H1 (cell line): ENCODE measurements around the gene TCHP. TPM values are rescaled to one million over a fixed set of nuclear protein-coding genes. Genes with fewer than 3 reads are reported as not detected.

Experiments
- CHD1 ChIP-seq: IDR thresholded peaks from 2 replicates; pipeline ENCODE4 v1.6.1; 2012; ENCODE audit warnings: low read depth, low read length, improper control_type of control experiment
- EZH2 ChIP-seq: fragments of 200-600 bp; sonication (generic); IDR thresholded peaks from 2 replicates; pipeline ENCODE4 v1.7.1; 2012; ENCODE audit warnings: low read depth, mild to moderate bottlenecking, moderate library complexity, low read length, inconsistent platforms; ENCODE audit not compliant: severe bottlenecking
- SIN3A ChIP-seq, 2 experiments: IDR thresholded peaks in 1 of 2; conservative IDR thresholded peaks in 1 of 2; 2 replicates each; pipeline ENCODE4 v1.6.1; 2011 to 2012; ENCODE audit warnings: low read length in 2 of 2, improper control_type of control experiment in 1 of 2, low read depth in 1 of 2, mild to moderate bottlenecking in 1 of 2
- SP1 ChIP-seq: IDR thresholded peaks from 2 replicates; pipeline ENCODE4 v1.6.1; 2011; ENCODE audit warnings: low read depth, low read length
- SRF ChIP-seq: IDR thresholded peaks from 2 replicates; pipeline ENCODE4 v1.6.1; 2011; ENCODE audit warnings: mild to moderate bottlenecking, low read depth, low read length, moderate library complexity
- SUZ12 ChIP-seq: fragments of 200-600 bp; sonication (generic); IDR thresholded peaks from 2 replicates; pipeline ENCODE4 v1.6.1; 2012; ENCODE audit warnings: mild to moderate bottlenecking, inconsistent platforms, low read length, moderate library complexity, mixed read lengths
- polyA plus RNA-seq, 7 experiments: library from polyadenylated mRNA; depleted of rRNA in 3 of 7; stranded (reverse) in 5 of 7; unstranded in 2 of 7; fragments of >200 nt in 5 of 7; fragments of 200-250 nt in 2 of 7; gene quantifications; 1 replicate in 5 of 7; 2 replicates in 1 of 7; 4 replicates in 1 of 7; pipeline versions ENCODE4 v1.2.1 to v1.2.3, GENCODE V29; 2011 to 2013; ENCODE audit warnings: missing spikeins in 2 of 7, mixed read lengths in 2 of 7
- total RNA-seq: library from RNA; stranded (reverse); fragmentation: NEBNext Ultra II Directional; extraction: Animal tissue kit (Norgen Biotek cat#: 25700); gene quantifications from 2 replicates; pipeline ENCODE4 v1.2.1, GENCODE V29; 2021

The TCHP gene
- total and polyA plus RNA-seq, 2 of the 8 experiments (the other 6 are each of a cell fraction or from before 2014, with no cell fraction given) = 2.8 to 4.5 TPM

GRCh38 chr12:109870648-109871047 is 29.4 kb upstream of the TCHP start (continued):
- TF ChIP-seq SRF = no peak
- TF ChIP-seq SP1 = no peak
- no peak for TF ChIP-seq SUZ12
- TF ChIP-seq SIN3A (conservative IDR thresholded peaks at IDR 0.05 in 1 of 2, IDR thresholded peaks at IDR 0.05 in 1 of 2; ENCODE audit: low read depth in 1 of 2, low read length in 2 of 2) = no peak
- TF ChIP-seq CHD1 = no peak
- TF ChIP-seq EZH2 = no peak
